ENCODE results near the gene IGF2BP2. TPM values are rescaled to one million over a fixed set of nuclear protein-coding genes. Genes with fewer than 3 reads are reported as not detected.

The IGF2BP2 gene
- total RNA-seq, 1 donor from 2014 or later: 48.5 TPM

DNA sequence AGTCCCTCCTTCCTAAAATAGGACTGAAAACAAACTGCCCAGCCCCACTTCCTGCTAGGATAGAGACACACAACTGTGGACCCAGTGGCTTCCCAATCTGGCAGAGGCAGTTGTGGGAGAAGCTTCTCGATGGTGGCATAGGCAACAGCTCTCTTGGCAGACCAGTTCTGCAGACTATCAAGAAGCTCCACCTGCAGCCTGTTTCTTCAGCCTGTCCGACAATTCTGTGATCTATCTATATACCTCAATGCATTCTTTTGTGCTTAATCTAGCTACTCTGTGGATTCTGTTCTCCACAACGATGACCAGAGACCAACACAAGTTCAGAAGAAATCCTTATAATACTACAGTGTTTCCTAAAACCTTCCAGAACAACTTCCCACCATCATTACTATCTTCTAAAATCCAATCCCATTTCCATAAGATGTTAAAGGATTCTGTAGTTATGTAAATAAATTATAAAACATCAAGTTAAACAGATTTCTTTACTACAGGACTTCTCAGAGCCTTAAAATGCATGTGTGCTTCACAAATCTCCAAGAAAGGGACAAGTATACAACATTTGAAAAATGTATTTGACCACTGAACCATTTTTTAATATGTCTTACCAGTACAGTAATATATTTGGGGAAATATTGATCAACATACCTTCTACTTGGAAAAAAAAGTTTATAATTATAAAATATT lies 57.7 kb downstream of the IGF2BP2 start:
- DNase-seq (ENCODE audit: low read depth): no peak

DNA sequence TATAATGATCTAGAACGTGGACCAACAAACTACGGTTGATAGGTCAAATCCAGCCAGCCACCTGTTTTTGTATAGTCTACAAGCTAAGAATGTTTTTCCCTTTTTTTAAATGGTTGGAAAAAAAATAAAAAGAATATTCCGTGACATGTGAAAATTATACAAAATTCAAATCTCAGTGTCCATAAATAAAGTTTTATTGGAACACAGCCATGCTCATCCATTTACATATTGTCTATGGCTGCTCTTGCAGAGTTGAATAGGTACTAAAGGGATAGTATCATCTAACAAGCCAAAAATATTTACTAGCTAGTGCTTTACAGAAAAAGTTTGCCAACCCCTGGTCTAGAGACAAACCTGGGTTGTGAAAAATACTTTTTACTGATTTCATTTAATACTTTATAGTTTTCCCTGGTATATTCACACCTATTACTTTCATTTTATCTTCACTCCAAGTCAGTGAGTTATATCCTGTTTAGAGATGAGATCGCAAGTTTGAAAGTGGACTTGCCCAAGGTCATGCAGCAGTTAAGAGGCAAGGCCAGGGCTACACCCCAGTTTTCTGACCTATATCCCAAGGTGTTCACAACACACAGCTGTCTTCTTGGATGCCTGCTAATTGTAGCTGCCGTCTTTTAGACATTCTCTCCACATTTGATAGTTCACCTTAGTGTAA lies 58.4 kb downstream of the IGF2BP2 start:
- no peak for DNase-seq (ENCODE audit: low read depth)

DNA sequence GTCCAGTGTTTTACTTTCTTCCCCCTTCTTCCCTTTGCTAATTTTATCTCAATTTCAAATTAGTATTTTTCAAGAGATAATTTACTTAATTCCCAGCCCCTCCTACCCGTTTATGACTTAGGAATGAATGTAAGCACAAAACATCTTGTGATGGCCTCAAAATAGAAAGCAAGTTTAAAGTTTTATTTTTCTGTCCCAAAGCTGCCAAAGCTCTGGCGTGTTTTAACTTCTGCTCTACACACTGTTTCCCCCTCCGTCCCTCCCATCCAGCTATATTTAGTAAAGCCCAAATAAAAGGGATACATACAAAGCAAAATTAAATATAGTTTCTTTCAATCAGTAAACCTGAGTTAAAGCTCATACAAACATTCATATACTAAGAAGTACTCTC lies 59.9 kb downstream of the IGF2BP2 start:
- DNase-seq (ENCODE audit: low read depth): no peak

DNA sequence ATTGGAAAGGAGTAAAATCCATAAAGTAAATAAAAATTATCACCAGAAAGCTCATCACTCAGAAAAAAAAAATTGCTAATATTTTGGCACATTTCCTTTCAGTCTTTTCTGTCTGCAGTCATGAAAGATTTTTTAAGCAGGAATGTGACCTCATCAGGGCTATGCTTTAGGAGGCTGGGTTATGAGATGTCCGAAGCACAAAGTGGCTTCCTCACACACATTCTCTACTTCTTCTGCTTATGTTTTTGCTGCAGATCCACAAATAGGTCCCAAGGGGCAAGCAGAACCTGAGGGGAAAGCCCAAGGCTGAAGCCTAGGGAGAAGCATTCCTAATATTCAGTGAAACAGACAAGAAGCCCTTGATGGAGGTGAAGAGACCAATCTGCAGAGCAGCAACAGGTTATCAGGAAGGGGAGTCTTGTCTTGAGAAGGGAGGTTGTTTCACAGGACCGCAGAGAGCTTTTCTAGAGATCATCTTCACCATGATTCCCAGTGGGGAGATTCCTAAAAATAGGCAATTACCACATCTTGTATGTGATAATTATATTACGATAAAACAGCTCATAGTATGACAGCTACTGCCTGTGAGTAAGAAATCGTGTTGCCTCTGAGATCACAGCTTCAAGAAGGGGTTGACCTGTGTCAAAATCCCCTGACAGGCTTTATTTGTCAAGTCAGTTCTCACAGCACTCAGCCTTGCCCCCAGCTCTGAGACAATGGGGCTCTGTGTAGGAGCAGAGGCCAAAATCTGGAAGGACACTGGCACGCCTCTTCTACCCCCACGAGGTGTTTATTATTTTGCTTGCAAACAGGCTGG lies 60.5 kb downstream of the IGF2BP2 start:
- peak; percentile 52 for DNase-seq (ENCODE audit: low read depth)

DNA sequence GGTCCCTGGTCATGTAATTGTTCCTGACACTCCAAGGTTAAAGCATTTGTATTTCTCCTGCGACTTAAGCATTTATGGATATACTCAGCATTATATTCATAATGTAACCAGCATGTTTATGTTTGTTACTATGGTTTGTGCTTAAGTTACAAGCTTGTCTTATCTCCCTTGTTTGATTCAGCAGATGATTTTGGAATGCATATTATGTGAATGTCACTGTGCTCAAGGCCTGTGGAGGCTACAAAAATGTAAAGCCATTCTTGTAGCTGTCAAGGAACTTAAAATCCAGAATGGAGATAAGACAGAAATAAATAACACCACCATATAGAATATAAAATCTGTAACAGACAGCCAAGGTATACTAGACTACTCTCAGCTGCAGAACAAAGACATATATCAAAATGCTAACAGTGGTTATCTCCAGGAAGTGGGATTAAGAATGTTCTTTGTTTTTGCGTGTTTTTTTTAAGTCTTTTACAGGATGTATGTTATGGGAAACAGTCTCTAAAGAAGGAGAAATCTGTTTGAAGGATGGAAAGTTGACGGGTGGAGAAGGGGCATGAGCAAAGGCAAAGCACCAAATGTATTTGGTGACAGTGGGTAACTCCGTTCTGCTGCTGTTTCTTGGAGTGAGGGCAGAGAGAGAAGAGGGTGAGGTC lies 61.4 kb downstream of the IGF2BP2 start:
- no peak for DNase-seq (ENCODE audit: low read depth)

DNA sequence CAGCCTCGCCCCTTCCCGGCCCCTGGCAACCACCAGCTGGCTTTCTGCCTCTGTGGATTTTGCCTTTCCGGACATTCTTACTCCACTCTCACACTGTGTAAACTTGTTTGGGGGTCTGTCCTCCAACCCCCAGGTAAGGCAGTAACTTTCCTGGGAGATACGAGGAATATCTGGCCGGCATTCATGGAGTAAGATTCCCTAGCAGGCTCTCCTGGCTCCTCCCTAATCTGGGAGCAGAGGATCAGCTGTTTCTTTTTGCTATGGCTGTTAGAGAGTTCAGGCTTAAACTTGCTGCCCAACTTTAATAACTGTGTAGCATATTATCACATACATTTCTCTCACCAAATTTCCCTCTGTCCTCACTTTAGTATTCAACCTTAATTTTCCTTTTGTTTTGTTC lies 64.3 kb downstream of the IGF2BP2 start:
- DNase-seq (ENCODE audit: low read depth): peak; percentile 42

DNA sequence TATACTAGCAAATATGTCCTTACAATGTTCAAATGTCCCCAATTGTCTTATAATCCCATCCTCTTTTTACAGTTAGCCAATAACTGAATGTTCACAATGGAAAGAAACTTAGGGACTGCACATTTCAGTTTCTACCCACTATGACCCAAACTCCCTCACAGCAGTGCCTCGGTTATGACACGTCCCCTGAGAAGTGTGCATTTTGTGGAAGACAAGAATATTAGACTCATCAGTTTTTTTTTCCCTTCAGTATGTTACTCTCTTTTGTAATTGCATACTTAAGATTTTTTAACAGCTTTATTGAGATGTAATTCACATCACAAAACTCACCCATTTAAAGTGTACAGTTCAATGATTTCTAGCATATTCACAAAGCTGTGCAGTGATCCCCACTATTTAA lies 64.8 kb downstream of the IGF2BP2 start:
- DNase-seq (ENCODE audit: low read depth): no peak

DNA sequence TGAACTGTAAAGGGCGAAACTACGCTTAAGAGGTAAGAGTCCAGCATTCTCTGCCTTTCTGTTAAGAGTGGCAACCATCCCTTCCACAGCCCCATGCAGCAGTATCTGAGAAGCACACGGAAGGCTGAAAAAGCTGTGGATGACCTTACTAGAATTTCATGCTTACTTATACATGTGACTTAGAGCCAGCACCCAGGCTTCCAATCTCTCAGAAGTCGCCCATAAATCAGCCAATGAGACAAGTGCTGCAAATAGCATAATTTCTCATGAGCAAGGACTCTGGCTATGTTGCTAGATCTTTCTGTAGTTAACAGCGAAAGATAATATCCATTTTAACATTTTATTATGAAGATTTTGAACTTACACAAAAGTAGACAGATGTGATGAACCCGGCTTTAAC lies 65.3 kb downstream of the IGF2BP2 start:
- peak; percentile 39 for DNase-seq (ENCODE audit: low read depth)

DNA sequence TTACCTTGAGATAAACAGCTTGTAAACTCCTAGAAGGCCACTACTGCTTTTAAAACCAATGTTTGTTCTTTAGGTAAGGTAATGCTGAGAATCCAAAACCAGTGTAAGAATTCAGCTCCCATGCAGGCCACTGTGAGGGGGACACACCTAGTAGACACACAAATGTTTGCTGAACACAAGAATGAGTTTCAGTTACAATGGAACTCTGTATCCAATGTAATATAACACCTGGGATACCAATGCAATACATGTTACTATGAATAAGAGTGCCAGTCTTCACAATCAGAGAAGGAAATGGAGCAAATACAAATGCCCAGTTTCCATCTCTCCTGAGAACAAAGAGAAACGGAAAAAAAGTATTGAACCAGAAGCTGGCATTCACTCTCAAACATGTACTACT lies 65.9 kb downstream of the IGF2BP2 start:
- no peak for DNase-seq (ENCODE audit: low read depth)

DNA sequence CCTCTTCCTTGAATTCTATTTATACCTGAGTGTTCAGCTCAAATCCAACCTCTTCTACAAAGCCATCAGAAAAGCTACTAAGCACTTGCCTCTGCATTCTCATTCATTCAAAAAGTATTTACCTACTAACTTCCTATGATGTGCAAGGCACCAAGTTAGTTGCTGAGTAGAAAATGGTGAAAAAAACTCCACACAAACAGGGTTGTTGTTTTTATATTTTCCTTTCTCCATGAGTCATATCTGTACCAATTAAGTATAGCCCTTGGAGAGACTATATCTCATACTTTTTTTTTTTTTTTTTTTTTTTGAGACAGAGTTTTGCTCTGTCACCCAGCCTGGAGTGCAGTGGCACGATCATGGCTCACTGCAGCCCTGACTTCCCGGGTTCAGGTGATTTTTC lies 67.7 kb downstream of the IGF2BP2 start:
- DNase-seq (ENCODE audit: low read depth): no peak

DNA sequence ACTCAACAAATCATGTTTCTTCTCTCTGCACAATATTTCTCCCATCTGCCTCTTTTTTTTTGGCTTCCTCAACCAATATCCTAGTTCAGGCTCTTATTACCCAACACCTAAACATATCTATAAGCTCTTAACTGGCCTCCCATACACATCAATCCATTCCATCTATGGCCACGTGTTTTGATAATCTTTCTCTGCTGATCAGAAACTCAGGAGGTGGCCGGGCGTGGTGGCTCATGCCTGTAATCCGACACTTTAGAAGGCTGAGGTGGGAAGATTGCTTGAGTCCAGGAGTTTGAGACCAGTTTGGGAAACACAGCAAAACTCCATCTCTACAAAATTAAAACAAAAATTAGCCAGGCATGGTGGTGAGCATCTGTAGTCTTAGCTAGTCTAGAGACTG lies 68.4 kb downstream of the IGF2BP2 start:
- no peak for DNase-seq (ENCODE audit: low read depth)

DNA sequence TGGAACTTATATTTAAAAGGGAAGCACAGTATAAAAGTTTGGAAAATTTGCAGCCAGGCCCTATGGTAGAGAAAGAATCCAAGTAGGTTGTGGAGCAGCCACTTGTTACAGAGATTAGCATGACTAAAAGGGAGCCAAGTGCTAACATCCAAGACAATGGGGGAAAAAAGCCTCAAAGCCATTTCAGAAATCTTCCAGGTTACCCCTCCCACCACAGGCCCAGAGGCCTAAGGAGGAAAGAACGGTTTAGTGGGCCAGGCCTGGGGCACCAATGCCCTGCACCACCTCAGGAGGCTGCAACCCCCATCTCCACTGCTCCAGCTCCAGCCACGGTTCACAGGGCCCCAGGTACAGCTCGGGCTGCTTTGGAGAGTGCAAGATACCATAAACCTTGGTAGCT lies 69.9 kb downstream of the IGF2BP2 start:
- no peak for DNase-seq (ENCODE audit: low read depth)

DNA sequence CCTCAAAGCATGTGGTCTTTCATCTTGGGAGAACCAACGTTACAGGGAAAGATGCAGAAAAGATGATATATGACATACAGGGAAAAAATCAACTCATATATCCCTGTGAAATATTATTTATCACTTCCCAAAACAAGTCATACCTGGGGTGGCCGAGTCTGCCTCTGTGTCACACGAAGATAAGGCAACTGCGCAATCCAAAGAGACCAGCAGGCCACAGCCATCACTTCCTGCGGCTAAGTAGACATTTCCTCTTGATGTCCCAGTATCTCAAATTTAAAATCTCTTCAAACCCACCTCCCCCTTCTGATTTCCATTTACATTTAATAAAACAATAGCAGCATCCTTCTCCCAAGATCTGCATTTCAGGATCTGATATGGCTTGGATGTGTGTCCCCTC lies 71.5 kb downstream of the IGF2BP2 start:
- DNase-seq (ENCODE audit: low read depth): no peak

DNA sequence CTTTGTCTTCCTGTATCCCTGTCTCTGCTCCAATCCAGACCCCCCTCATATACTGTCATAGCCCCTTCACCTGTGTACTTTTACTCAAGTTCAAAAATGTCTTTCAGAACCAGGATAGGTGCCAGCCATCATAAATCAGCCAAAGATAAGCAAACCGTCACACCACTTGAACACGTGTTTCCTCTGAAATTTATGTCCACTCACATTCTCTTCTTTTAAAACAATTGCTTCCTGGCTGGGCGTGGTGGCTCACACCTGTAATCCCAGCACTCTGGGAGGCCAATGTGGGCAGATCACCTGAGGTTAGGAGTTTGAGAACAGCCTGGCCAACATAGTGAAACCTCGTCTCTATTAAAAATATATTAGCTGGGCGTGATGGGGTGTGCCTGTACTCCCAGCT lies 74.1 kb downstream of the IGF2BP2 start:
- DNase-seq (ENCODE audit: low read depth): no peak

DNA sequence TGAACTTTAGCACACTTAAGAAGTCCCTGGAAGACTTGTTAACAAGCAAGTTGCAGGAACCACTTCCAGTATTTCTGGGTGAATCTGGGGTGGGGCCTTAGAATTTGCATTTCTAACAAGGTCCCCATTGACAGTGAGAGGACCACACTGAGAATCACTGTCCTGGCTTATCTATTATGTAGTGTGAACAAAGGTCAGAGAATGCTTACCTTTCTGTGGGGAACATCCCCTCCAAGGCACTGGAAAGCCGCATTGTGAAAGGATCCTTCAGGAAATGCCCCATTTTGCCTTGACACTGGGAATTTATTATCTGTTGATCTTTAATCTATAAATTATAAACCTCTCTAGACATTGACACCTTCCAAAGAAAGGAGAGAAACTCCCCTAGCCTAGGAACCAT lies 74.8 kb downstream of the IGF2BP2 start:
- DNase-seq (ENCODE audit: low read depth): no peak

DNA sequence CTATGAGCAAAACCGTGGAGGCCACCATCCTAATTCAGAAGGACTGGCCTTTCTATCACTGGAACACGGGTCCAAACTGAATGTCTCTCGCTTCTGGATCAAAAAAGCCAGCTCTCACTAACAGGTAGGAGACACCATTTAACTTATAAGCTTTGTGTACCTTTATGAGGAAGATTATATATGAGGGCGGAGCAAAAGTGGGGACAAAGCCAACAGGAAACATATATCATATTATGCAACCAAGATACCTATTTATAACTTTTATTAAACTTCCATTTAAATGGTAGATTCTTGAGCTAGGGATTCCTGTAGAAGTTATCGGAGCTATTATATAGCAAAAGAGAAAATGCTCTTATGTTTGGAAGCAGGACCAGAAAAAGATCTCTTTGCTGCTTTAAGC lies 78.4 kb downstream of the IGF2BP2 start:
- DNase-seq (ENCODE audit: low read depth): no peak

DNA sequence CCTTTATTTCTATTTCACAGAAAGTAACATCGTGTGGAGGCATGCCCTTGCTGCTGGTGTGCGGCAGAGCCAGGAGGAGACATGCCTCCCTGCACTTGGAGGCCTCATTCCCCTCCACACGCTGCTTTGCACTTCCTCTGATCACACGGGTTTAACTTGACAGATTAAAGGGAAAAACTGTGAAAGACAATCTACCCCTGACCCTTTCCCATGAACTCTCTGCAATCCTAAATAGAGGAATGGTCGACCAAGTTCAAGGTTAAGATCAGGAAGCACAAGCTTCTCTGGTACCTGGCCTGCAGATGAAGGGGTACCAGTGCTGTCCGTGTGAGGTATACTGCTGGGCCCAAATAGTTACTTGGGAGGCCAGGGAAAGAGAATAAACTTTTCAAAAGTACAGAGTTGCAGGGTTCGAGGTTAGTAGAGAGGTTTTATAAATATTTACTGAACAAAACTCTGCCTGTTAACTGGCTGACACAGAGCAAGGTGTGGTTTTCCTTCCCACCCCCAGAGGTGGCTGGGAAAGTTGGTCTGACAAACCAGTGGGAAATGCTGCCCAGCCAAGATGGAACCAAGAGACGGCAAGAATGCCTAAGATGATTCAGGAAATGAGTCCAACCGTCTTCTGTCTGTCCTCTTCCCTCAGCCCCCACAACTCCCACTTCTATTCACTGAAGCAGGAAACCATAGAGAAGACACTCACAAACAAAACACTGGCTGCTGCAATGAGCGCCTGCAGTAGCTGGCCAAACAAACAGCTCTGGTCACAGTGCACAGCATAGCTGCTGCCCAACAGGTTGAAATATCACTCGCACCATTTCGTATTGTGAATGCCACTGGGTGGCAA lies 79.6 kb downstream of the IGF2BP2 start:
- peak; percentile 50 for DNase-seq (ENCODE audit: low read depth)

DNA sequence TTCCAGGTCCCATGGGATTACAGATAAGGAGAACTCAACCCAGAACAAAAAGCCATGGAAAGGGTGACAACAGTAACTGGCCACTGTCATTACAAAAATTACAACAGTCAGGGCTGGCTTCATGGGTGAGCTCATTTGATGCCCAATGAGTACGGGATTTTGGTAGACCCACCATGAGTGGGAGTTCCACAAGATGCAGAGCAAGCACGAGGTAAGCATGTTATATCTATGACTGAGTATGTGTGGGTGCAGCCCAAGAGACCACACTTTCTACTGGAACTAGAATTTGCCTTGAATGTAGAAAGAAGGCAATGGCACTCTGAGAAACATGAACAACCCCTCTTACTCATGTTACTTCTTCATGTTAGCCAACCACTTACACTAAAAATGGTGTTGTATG lies 83.3 kb downstream of the IGF2BP2 start:
- no peak for DNase-seq (ENCODE audit: low read depth)

DNA sequence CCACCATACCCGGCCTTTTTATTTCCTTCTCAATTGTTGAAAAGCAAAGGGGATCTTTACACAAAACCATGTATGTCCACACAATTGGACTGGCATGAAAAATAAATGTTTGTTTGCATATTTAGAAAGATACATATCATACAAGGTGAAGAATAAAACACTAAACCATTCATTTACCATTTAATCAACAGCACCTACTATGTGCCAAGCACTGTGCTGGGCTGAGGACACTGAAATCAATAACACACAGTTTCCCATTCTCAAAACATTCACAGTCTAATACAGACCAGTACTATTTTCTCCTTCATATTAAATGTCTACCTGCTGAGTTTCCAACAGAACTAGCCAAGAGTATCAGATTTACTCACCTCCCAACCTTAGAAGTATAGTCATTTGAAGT lies 84.7 kb downstream of the IGF2BP2 start:
- no peak for DNase-seq (ENCODE audit: low read depth)

DNA sequence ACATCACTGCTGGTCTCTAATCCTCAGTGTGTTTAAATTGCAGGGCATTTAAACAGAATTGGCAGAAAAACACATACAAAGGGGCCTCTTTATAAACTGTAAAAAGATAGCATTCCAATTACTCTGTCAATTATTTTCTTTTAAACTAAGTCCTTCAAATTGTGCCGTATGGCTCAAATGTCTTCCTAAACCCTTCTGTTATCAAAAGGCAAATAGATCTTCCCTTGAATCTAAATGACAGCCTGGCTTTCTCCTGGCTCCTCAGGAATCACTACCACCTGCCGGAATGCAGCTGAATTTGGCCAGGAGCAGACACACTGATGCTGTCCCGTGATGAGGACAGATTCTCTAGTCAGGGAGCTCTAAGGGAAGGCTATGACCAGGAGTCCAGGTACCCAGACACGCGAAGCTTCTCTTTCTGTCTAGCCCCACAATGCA lies 85.6 kb downstream of the IGF2BP2 start:
- no peak for DNase-seq (ENCODE audit: low read depth)
